Loucy (cell line): ENCODE measurements around the gene CELSR1.

ENCODE experiments used
- CTCF ChIP-seq: fragments of 200-600 bp; sonication (generic); conservative IDR thresholded peaks from 2 replicates; pipeline ENCODE4 v1.5.1; 2014; ENCODE audit warnings: mild to moderate bottlenecking, antibody characterized with exemption, low read length
- EZH2phosphoT487 ChIP-seq: fragments of 200-600 bp; IDR thresholded peaks from 2 replicates; pipeline ENCODE4 v1.6.1; 2018; ENCODE audit warnings: antibody characterized with exemption, mild to moderate bottlenecking, moderate library complexity, borderline replicate concordance

- no peak for TF ChIP-seq CTCF
- no peak for TF ChIP-seq EZH2phosphoT487
Observed at GRCh38 chr22:46466255-46466676, 71.2 kb downstream of the CELSR1 start.
